Upper lobe of right lung (tissue), 1 donor: ENCODE measurements around the gene INSC. TPM values are rescaled to one million over a fixed set of nuclear protein-coding genes. Genes with fewer than 3 reads are reported as not detected.

ENCODE experiments used
- ATAC-seq: fragments of 200-7000 bp; cut with Tn5 transposase; one replicate; pipeline ENCODE4 v1.9.1; 2020; ENCODE audit warnings: mild to moderate bottlenecking, moderate library complexity
- DNase-seq: peaks from one replicate; pipeline ENCODE4 v3.0.0-alpha.2; 2020
- H3K27ac ChIP-seq: fragments of 200-600 bp; one replicate; pipeline ENCODE4 v1.8.0; 2022
- H3K27me3 ChIP-seq: fragments of 200-600 bp; one replicate; pipeline ENCODE4 v1.8.0; 2022; ENCODE audit warnings: mild to moderate bottlenecking
- H3K36me3 ChIP-seq: fragments of 200-600 bp; one replicate; pipeline ENCODE4 v1.8.0; 2022
- H3K4me1 ChIP-seq: fragments of 200-600 bp; one replicate; pipeline ENCODE4 v1.8.0; 2022
- H3K4me3 ChIP-seq: fragments of 200-600 bp; one replicate; pipeline ENCODE4 v1.8.0; 2022; ENCODE audit warnings: mild to moderate bottlenecking
- H3K9me3 ChIP-seq: fragments of 200-600 bp; one replicate; pipeline ENCODE4 v1.8.0; 2022
- intact Hi-C: fragments of 100-400 bp; cut with DNase I; formaldehyde crosslinking; loops from one replicate; pipeline ENCODE4 v1.11.0; 2022
- total RNA-seq: library from RNA; stranded (reverse); fragmentation: NEBNext Ultra II Directional; extraction: Animal tissue kit (Norgen Biotek cat#: 25700); gene quantifications from one replicate; pipeline ENCODE4 v1.2.1, GENCODE V29; 2021
- TF ChIP-seq, protein P1 (sequence below): fragments of 200-600 bp; IDR thresholded peaks from one replicate; pipeline ENCODE4 v1.8.0; 2022; ENCODE audit warnings: antibody characterized with exemption
- donor health status: DM: no; HTN: yes; CAD: no; lungs with severe emphysema.

INSC gene
- total RNA-seq, 1 donor from 2014 or later, result 0.96 TPM

DNA sequence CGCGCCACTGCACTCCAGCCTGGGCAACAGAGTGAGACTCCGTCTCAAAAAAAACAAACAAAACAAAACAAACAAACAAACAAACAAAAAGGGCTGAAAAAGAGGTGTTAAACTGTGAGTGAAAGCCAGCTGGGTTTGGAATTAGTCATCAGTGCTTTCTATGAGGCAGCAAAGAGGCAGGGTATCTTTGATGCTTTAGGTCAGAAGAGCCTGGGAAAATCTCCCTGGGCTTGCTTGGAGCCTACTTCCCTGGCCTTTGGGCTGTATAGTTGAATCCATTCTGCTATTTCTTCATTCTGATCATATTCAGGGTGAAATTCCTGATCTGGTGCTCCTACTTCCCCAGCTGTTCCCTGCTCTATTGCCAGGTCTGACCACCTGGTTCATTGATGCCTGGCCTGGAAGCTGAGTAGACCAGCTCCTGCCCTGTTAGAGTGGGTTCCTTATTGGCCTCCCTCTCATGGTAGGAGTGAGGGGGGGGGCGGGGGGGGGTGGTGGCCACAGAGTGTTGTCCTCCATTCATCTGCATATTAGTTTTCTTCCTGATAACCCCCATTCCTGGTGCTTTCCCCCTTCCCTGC is 65.6 kb downstream of the INSC start:
- Histone ChIP-seq H3K4me3 (no peak overlapping the region), H3K4me1 (no peaks in the 10 kb centered on the region), H3K36me3 (no peaks in the 10 kb centered on the region), H3K27ac (no peak overlapping the region), H3K27me3 (no peaks in the 10 kb centered on the region), H3K9me3 (no peaks in the 10 kb centered on the region)
- no peak for ATAC-seq
- no peak for DNase-seq
- TF ChIP-seq, protein P1, sequence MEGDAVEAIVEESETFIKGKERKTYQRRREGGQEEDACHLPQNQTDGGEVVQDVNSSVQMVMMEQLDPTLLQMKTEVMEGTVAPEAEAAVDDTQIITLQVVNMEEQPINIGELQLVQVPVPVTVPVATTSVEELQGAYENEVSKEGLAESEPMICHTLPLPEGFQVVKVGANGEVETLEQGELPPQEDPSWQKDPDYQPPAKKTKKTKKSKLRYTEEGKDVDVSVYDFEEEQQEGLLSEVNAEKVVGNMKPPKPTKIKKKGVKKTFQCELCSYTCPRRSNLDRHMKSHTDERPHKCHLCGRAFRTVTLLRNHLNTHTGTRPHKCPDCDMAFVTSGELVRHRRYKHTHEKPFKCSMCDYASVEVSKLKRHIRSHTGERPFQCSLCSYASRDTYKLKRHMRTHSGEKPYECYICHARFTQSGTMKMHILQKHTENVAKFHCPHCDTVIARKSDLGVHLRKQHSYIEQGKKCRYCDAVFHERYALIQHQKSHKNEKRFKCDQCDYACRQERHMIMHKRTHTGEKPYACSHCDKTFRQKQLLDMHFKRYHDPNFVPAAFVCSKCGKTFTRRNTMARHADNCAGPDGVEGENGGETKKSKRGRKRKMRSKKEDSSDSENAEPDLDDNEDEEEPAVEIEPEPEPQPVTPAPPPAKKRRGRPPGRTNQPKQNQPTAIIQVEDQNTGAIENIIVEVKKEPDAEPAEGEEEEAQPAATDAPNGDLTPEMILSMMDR, result no peak
- intact Hi-C loops, result no loop called here

DNA sequence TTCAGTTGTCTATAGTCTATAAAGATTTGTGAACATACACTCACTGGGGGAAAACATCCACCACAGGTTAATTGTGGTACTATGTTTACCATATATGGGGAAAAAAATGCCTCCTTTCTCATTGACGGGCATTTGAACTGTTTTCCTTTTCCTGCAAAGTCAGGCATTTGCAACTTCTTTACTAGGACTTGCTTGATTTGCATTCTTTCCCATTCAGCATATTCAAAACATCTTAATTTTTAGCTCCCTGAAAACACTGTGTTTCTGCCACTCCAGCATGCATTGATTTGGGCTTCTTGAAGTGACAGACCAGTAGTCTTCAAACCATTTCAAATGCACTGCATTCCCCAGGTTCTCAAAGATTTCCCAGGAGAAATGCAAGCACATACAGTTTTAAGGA is 67.6 kb downstream of the INSC start:
- H3K27ac ChIP-seq, result no peak overlapping the region

DNA sequence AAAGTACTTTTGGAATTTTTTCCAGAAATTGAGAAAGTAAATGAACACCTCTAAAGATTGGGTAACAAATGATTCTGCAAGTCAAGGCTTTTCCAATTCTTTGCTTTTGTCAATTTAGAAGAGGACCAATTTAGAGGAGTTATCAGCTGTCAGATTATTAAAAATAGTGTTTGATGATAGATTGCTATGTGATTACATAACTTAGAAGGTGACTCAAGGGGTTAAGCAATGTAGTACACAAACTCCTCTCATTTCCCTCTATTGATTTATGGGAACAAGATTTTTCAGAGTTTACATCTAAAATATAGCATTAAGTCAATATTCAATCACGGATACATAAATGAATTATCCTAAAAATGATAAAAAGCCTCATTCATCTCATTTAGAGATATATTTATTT is 70.3 kb downstream of the INSC start:
- Histone ChIP-seq H3K27ac (no peak overlapping the region), H3K4me1 (no peaks in the 10 kb centered on the region), H3K4me3 (no peak overlapping the region), H3K36me3 (no peaks in the 10 kb centered on the region), H3K27me3 (peaks cover 4% of the 10 kb centered on the region), H3K9me3 (no peaks in the 10 kb centered on the region)
- intact Hi-C loops, result no loop called here
- ATAC-seq, result no peak
- DNase-seq, result no peak
- TF ChIP-seq, protein P1, result no peak

More for the DNA sequence above, 67.6 kb downstream of the INSC start:
- no peaks in the 10 kb centered on the region for H3K36me3 ChIP-seq
- no peak for ATAC-seq
- H3K9me3 ChIP-seq, result no peaks in the 10 kb centered on the region
- TF ChIP-seq, protein P1, result no peak
- H3K4me3 ChIP-seq, result no peak overlapping the region
- DNase-seq, result no peak
- no peaks in the 10 kb centered on the region for H3K4me1 ChIP-seq
- no peaks in the 10 kb centered on the region for H3K27me3 ChIP-seq
- intact Hi-C loops, result no loop called here

GRCh38 chr11:15186146-15186545 is 71.4 kb downstream of the INSC start:
- intact Hi-C loops, result no loop called here
- no peak for ATAC-seq
- TF ChIP-seq, protein P1, result no peak

DNA sequence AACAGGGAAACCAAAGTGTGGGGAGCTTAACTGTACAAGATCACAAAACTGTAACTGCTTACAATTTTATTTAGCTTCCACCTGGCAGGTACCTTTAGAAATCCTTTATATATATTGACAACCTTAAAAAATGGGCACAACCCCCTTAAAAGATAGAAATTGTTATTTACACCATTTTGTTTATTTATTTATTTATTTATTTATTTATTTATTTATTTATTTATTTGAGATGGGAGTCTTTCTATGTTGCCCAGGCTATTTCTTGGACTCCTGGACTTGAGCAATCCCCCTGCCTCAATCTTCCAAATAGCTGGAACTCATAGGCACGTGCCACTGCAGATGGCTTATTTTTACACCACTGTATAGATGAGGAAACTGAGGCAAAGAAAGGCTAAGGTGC is 74.5 kb downstream of the INSC start:
- no peak for ATAC-seq
- Histone ChIP-seq H3K4me1 (no peaks in the 10 kb centered on the region), H3K9me3 (no peaks in the 10 kb centered on the region), H3K27ac (no peak overlapping the region), H3K27me3 (peaks cover 4% of the 10 kb centered on the region), H3K4me3 (no peak overlapping the region), H3K36me3 (no peaks in the 10 kb centered on the region)
- TF ChIP-seq, protein P1, result no peak
- intact Hi-C loops, result no loop called here
- DNase-seq, result no peak

More at GRCh38 chr11:15186146-15186545, 71.4 kb downstream of the INSC start:
- Histone ChIP-seq H3K9me3 (no peaks in the 10 kb centered on the region), H3K4me3 (no peak overlapping the region), H3K4me1 (no peaks in the 10 kb centered on the region), H3K27me3 (peaks cover 4% of the 10 kb centered on the region), H3K27ac (no peak overlapping the region), H3K36me3 (no peaks in the 10 kb centered on the region)
- no peak for DNase-seq
